ENCODE data around the gene ZNF823. TPM values are rescaled to one million over a fixed set of nuclear protein-coding genes. Genes with fewer than 3 reads are reported as not detected.

ZNF823 gene
- total and polyA plus RNA-seq, 4 donors = 2.4 to 6.4 (median 3.1) TPM

DNA sequence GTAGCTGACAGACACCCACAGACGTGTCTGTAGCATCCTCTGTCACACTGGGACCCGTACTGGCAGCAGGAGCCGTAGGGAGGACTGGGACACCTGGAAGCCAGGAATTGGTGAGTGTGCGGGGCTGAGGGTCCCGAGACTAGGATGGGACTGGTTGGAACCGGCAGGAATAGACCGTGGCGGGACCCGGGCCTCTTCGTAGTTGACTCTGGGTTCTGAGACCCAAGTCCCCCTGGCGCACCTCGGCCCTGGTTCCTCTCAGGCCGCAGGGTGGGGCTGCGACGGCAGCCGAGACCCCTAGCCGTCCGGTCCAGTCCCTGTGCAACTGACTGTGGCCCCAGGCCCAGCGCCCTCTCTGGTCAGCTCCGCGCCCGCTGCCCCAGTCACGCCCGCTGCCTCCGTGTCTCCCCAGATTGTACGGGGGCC, 64.7 kb downstream of the ZNF823 start (continued):
- TF ChIP-seq, protein P1, sequence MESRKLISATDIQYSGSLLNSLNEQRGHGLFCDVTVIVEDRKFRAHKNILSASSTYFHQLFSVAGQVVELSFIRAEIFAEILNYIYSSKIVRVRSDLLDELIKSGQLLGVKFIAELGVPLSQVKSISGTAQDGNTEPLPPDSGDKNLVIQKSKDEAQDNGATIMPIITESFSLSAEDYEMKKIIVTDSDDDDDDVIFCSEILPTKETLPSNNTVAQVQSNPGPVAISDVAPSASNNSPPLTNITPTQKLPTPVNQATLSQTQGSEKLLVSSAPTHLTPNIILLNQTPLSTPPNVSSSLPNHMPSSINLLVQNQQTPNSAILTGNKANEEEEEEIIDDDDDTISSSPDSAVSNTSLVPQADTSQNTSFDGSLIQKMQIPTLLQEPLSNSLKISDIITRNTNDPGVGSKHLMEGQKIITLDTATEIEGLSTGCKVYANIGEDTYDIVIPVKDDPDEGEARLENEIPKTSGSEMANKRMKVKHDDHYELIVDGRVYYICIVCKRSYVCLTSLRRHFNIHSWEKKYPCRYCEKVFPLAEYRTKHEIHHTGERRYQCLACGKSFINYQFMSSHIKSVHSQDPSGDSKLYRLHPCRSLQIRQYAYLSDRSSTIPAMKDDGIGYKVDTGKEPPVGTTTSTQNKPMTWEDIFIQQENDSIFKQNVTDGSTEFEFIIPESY (IDR thresholded peaks at IDR 0.05) = no peak
- no peak for TF ChIP-seq HNF4G (IDR thresholded peaks at IDR 0.05)

DNA sequence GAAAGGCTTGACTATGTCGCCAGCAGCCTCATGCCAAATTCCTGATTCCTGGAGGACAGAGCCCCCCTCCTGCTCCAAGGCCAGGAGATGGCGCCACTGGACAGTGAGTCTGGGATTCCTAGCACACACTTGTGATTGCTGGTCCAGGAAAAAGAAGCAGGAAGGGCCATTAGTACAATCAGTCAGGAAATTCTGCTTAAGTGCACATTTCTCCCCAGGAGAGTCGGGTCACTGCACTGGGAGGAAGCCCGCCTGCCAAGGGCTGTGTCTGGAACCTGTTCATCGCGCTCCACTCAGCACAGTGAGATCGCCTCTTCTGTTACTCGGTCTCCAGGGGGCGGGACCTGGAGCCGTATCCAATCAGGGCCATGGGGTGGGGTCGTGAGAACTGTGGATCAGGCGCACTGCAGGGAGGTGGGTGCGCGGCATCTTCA, 65.1 kb downstream of the ZNF823 start:
- Histone ChIP-seq H3K4me3 (ENCODE audit: low read depth in 1 of 3, low read length in 3 of 3) (peak overlapping the region in 2 of 3 donors; percentile 22 to 49), H3K27me3 (ENCODE audit: control insufficient read depth in 4 of 4, insufficient read depth in 4 of 4, low read length in 3 of 4) (no peaks in the 10 kb centered on the region), H3K36me3 (ENCODE audit: control insufficient read depth in 4 of 4, insufficient read depth in 3 of 4, low read depth in 1 of 4, low read length in 3 of 4) (no peaks in the 10 kb centered on the region), H3K9ac (ENCODE audit: low read depth in 1 of 2, low read length in 2 of 2) (no peak overlapping the region), H3K27ac (ENCODE audit: low read depth in 1 of 2, low read length in 2 of 2) (peak overlapping the region in 1 of 2 donors; percentile 18), H3K9me3 (ENCODE audit: control insufficient read depth in 4 of 4, low read length in 3 of 4) (peaks cover 0 to 3% (median 0%) of the 10 kb centered on the region in 4 donors), H3K4me1 (ENCODE audit: control insufficient read depth in 4 of 4, insufficient read depth in 4 of 4, low read length in 3 of 4) (peaks cover 0 to 2% (median 0%) of the 10 kb centered on the region in 4 donors)
- WGBS = 40% methylated on average over 14 of the region's 14 CpGs
- no peak for TF ChIP-seq HNF4G (IDR thresholded peaks at IDR 0.05)
- TF ChIP-seq, protein P2, sequence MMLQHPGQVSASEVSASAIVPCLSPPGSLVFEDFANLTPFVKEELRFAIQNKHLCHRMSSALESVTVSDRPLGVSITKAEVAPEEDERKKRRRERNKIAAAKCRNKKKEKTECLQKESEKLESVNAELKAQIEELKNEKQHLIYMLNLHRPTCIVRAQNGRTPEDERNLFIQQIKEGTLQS (IDR thresholded peaks at IDR 0.05) = no peak
- TF ChIP-seq, protein P3, sequence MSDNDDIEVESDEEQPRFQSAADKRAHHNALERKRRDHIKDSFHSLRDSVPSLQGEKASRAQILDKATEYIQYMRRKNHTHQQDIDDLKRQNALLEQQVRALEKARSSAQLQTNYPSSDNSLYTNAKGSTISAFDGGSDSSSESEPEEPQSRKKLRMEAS (IDR thresholded peaks at IDR 0.05) = no peak
- TF ChIP-seq YY1 (IDR thresholded peaks at IDR 0.05) = no peak
- TF ChIP-seq TAF1 (conservative IDR thresholded peaks at IDR 0.05) = no peak
- TF ChIP-seq RAD21 (IDR thresholded peaks at IDR 0.05) = peak; percentile 68 to 86
- TF ChIP-seq RXRA (IDR thresholded peaks at IDR 0.05) = peak in 1 of 2 donors; percentile 24
- no peak for TF ChIP-seq SP1 (IDR thresholded peaks at IDR 0.05)
- TF ChIP-seq, protein P4, sequence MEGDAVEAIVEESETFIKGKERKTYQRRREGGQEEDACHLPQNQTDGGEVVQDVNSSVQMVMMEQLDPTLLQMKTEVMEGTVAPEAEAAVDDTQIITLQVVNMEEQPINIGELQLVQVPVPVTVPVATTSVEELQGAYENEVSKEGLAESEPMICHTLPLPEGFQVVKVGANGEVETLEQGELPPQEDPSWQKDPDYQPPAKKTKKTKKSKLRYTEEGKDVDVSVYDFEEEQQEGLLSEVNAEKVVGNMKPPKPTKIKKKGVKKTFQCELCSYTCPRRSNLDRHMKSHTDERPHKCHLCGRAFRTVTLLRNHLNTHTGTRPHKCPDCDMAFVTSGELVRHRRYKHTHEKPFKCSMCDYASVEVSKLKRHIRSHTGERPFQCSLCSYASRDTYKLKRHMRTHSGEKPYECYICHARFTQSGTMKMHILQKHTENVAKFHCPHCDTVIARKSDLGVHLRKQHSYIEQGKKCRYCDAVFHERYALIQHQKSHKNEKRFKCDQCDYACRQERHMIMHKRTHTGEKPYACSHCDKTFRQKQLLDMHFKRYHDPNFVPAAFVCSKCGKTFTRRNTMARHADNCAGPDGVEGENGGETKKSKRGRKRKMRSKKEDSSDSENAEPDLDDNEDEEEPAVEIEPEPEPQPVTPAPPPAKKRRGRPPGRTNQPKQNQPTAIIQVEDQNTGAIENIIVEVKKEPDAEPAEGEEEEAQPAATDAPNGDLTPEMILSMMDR (IDR thresholded peaks at IDR 0.05; ENCODE audit: low read depth, low read length, missing input control) = peak; percentile 46
- DNase-seq (ENCODE audit: low spot score) = peak; percentile 57

Small RNA genes lying within 50 kb of the gene (small RNA-seq; reads per million reads assigned to genes)
- gene ZNF833P = not detected

Other genes with a start within 250 kb of the ZNF823 start
- 1 to 10 TPM; 3.0 to 4.6 TPM for gene ZNF653, start 233.1 kb downstream of the ZNF823 start, total RNA-seq
- gene ZNF653, start 233.1 kb downstream of the ZNF823 start, polyA plus RNA-seq = 1 to 10 TPM; 1.3 to 3.3 TPM
- 10 to 100 TPM; 20.5 to 34.9 TPM for gene ECSIT, start 209.8 kb downstream of the ZNF823 start, total RNA-seq
- gene ECSIT, start 209.8 kb downstream of the ZNF823 start, polyA plus RNA-seq = 10 to 100 TPM; 27.2 to 37.4 TPM
- 1 to 10 TPM in 1 of 2 donors, under 1 TPM in 1; 0.09 to 5.9 TPM for gene CNN1, start 200.1 kb downstream of the ZNF823 start, total RNA-seq
- 1 to 10 TPM in 1 of 2 donors, under 1 TPM in 1; 0.29 to 4.1 TPM for gene CNN1, start 200.1 kb downstream of the ZNF823 start, polyA plus RNA-seq
- 10 to 100 TPM; 11.1 to 15.5 TPM for gene ELOF1, start 179.7 kb downstream of the ZNF823 start, total RNA-seq
- 10 to 100 TPM; 32.5 to 37.9 TPM for gene ELOF1, start 179.7 kb downstream of the ZNF823 start, polyA plus RNA-seq
- gene ACP5, start 161.3 kb downstream of the ZNF823 start, total RNA-seq = 10 to 100 TPM; 20.7 to 30.5 TPM
- gene ACP5, start 161.3 kb downstream of the ZNF823 start, polyA plus RNA-seq = 10 to 100 TPM; 18.6 to 26.9 TPM
- 1 to 10 TPM; 7.6 to 9.6 TPM for gene ZNF627, start 141.5 kb downstream of the ZNF823 start, total RNA-seq
- 1 to 10 TPM; 3.2 to 3.3 TPM for gene ZNF627, start 141.5 kb downstream of the ZNF823 start, polyA plus RNA-seq
- 1 to 10 TPM; 7.1 to 7.4 TPM for gene ZNF441, start 28.1 kb upstream of the ZNF823 start, total RNA-seq
- 1 to 10 TPM; 1.8 to 4.2 TPM for gene ZNF441, start 28.1 kb upstream of the ZNF823 start, polyA plus RNA-seq
- gene ZNF491, start 59.6 kb upstream of the ZNF823 start, total RNA-seq = 1 to 10 TPM in 1 of 2 donors, under 1 TPM in 1; 0.98 to 1.8 TPM
- gene ZNF491, start 59.6 kb upstream of the ZNF823 start, polyA plus RNA-seq = under 1 TPM; 0.24 to 0.51 TPM
- gene ZNF440, start 75.3 kb upstream of the ZNF823 start, total RNA-seq = 1 to 10 TPM; 7.2 to 8.5 TPM
- 1 to 10 TPM; 1.3 to 1.5 TPM for gene ZNF440, start 75.3 kb upstream of the ZNF823 start, polyA plus RNA-seq
- 1 to 10 TPM; 2.0 to 2.4 TPM for gene ZNF439, start 109.8 kb upstream of the ZNF823 start, total RNA-seq
- under 1 TPM; 0.33 to 0.61 TPM for gene ZNF439, start 109.8 kb upstream of the ZNF823 start, polyA plus RNA-seq
- gene ZNF69, start 148.8 kb upstream of the ZNF823 start, total RNA-seq = 10 to 100 TPM; 11.8 to 12.0 TPM
- gene ZNF69, start 148.8 kb upstream of the ZNF823 start, polyA plus RNA-seq = 1 to 10 TPM; 2.5 to 5.9 TPM
- gene ZNF700, start 186.2 kb upstream of the ZNF823 start, total RNA-seq = 10 to 100 TPM in 1 of 2 donors, 1 to 10 TPM in 1; 8.9 to 13.7 TPM
- 1 to 10 TPM; 3.1 to 4.5 TPM for gene ZNF700, start 186.2 kb upstream of the ZNF823 start, polyA plus RNA-seq
- gene ZNF763, start 226.1 kb upstream of the ZNF823 start, total RNA-seq = 1 to 10 TPM; 1.3 TPM
- under 1 TPM; 0.31 to 0.54 TPM for gene ZNF763, start 226.1 kb upstream of the ZNF823 start, polyA plus RNA-seq